GM12874 (cell line): ENCODE data around the gene FRMPD4.

ENCODE experiments used
- CTCF ChIP-seq: IDR thresholded peaks from 2 replicates; pipeline ENCODE4 v1.5.1; 2011; ENCODE audit warnings: low read depth, mild to moderate bottlenecking, control low read depth, low read length, moderate library complexity; ENCODE audit not compliant: insufficient read depth

Gene FRMPD4

GRCh38 chrX:12379671-12380070, 241.4 kb downstream of the FRMPD4 start:
- no peak for TF ChIP-seq CTCF

GRCh38 chrX:12383196-12383595, 244.9 kb downstream of the FRMPD4 start:
- 0 out of 2 replicates have a peak, but pooled peaks have one; percentile 6 for TF ChIP-seq CTCF

GRCh38 chrX:12390301-12390700, 252.0 kb downstream of the FRMPD4 start:
- no peak for TF ChIP-seq CTCF

- no peak for TF ChIP-seq CTCF
Measured at GRCh38 chrX:12396584-12396983, 258.3 kb downstream of the FRMPD4 start.

GRCh38 chrX:12400218-12400617, 261.9 kb downstream of the FRMPD4 start:
- TF ChIP-seq CTCF = no peak

- TF ChIP-seq CTCF = no peak
Measured at GRCh38 chrX:12401252-12401651, 263.0 kb downstream of the FRMPD4 start.

- TF ChIP-seq CTCF = no peak
Measured at GRCh38 chrX:12403474-12404082, 265.3 kb downstream of the FRMPD4 start.
